Stimulated activated CD8-positive, alpha-beta memory T cell treated with anti-CD3 and anti-CD28 coated beads, Interleukin-15, amount 100 ng/mL, for 4 hours (primary cell): ENCODE measurements around the gene DENND4B.

Source experiments
- DNase-seq, 2 donors: peaks; one replicate each; pipeline ENCODE4 v3.0.0-alpha.2; 2020; ENCODE audit warnings: low read depth in 2 of 2

Gene DENND4B

DNA sequence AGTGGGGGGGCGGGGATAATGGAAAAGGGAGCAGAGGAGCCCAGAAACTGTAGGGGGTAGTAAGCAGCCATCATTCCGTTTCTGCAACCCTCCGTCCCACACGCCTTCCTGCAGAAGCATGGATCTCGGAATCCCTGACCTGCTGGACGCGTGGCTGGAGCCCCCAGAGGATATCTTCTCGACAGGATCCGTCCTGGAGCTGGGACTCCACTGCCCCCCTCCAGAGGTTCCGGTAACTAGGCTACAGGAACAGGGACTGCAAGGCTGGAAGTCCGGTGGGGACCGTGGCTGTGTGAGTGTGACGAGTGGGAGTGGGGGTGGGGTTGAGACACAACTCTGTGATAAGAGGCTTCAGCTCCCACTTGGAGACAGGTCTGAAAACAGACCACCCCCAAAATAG lies 21.9 kb upstream of the DENND4B start:
- no peak for DNase-seq

DNA sequence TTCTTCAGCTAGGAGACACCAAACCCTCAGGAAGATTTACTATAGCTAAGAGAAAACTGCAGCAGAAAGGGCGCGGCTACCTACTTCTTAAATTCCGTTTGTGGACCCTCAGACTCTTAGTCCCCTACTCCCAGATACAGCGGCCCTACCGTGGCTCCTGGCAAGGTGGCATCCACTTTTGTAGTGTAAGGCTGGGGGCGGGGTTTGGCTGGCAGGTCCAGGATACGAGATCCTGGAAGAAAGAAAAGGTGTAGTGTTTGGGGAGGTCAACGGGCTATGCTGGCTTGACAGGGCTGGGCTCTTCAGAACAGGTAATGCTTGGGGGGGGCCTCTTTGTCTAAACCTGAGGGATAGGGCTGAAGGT lies 21.5 kb upstream of the DENND4B start:
- DNase-seq = no peak

DNA sequence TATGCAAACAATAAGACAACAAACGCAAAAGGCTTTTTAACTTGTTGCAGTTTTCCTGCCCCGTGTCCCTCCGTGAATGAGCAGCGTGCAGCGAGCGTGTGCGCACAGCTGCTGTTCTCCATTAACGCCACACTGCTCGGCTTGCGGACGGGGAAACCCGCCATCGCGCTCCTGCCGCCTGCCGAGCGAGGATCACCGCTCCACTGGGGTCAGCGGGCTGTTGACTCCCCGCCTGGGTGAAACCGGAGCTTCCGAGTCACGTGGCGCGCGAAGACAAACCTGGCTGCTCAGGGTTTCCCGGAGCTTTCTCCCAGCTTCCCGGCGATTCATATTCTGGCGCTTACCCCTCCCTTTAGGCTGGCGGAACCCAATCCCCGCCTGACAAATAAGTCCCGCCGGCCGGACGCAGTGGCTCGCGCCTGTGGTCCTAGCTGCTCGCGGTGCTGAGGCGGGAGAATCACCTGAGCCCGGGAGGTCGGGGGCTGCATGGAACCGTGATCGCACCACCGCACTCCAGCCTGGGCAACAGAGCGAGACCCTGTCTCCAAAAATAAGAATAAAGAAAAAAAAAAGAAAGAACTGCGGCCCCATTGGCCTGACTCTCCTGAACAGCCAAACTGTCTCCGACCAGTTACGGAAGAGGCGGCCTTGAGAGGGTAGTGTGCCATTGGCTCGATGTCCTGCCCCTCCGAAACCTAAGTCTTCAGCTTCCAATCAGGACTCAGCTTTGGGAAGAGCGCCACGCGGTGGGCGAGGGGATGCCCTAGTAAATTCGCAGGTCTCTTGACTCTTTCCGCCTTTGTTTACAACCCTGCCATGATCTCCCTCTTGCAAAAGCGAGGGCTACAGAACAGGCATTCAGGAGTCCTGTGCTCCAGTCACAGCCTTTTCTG lies 20.8 kb upstream of the DENND4B start, which contains the start of gene CREB3L4:
TSS of gene CREB3L4 (plus strand) at position 796 of the 893 bp plus-strand sequence. CDS start 624 bp downstream, outside the sequence.
- DNase-seq = peak in 1 of 2 donors; percentile 55

DNA sequence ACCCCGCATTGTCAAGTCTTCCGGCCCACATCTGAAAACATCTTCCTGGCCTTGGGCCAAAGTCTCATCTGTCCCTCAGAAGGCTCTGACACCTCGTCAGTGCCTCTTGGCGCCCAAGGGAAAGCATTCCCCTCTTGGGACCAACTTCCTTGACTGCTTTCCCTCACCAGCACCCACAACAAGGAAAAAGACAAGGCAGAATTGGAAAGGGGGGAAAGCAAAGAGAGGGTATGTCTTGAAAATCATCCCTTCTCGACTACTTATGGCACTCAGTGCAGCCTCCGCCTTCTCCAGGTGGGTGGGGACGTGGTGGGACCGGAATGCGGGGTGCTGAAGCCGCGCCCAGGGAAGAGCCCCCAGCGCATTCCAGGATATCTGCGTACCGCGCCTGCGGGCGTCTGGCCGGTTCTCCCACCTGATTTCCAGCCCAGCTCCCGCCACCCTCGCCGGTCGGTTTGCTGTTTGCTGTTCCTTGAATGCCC lies 17.4 kb upstream of the DENND4B start:
- DNase-seq = no peak

DNA sequence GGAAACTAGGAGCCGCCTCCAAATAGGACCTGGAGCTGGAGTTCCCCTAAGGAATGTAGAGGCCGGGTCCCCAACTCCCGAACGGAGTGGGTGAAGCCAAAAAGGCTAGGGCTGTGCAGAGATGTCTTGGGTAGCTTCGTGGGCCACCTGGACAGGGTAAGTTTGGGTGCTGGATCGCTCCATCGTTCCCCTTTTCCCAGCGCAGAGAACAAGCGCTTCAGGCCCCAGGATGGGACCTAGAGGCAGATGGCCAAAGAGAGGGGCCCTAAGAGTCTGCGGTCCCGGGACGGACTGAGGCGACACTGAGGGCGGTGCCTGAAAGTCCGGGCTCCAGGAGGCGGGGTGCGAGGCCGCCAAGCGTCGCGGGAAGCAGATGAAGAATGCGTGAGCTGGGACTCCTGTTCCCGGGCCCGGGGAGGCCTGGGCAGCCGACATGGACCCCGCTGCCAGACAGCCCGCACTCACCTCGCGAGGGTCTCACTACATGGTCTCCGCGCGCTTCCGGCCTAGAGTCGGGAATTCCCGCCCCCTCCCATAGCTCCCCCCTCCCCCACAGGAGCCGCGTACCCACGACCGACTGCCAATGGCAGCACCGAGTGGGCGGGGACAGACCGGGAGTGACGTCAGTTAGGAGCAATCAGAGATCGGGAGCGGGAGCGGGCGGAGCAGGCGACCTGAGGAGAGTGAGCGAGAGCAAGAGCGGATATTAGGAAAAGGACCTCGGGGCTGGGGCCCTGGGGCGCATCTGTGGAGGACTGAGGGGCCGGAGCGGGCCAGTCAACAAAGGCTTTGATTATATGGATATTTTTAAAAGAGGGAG lies 16.7 kb upstream of the DENND4B start, which contains the start of gene SLC39A1:
TSS of gene SLC39A1 (minus strand) at position 508 of the 820 bp plus-strand sequence. CDS start 822 bp downstream, outside the sequence.
- DNase-seq = peak; percentile 82 to 88

DNA sequence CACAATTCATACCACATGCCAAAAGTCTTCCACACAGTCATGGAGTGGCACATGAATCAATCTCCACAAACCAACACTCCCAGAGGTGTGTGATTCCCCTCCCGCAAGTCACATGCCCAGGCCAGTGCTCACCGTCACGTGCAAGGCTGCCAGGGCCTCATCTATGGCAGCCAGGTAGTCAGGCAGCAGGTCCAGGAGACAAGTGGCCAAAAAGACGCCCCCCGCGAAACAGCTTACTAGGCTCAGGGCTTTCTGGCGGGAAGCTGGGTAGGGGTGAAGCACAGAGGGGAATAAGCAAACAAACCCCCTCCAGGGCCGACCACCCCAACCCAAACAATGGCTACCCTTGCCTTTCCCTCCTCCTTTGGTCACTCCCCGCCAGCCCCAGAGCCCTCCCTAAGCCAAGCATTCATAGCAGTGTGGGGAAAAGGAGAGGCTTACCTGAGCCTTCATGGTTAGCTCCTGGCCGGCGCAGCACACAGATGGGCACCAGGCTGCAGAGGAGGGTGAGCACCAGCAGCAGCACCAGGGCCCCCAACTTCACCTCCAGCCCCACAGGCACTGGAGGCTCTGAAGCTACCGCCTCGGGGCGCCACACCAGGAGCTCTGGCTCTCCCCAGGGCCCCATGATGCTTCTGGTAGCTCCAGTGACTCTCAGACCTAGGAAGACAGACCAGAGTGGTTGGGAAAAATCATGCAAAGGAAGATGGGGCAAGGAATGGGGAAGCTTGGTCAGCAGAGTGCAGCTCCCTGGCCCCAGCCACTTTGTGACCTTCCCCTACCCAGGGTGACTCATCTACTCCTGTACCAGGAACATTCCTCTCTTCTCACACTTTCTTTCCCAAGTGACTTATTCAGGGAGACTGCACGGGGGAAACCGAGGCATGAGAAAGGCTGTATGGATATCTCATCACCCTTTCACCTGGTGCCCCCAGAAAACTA lies 15.8 kb upstream of the DENND4B start:
- DNase-seq = no peak

DNA sequence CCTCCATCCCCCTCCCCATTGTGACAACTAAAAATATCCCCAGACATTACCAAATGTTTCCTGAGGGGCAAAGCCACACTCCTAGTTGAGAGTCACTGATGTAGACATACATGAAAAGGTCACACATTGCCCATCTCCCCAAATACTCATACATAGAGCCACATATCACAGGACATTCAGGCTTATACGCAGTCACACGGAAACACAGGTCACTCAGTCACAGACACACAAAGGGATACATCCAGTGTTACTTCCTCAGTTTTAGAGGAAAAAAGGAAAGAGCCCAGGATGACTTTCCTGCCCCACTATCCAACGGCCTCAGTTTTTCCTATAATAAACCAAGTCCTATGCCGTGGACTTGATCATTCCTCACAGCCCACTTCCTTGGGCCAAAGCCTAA lies 14.9 kb upstream of the DENND4B start:
- no peak for DNase-seq

DNA sequence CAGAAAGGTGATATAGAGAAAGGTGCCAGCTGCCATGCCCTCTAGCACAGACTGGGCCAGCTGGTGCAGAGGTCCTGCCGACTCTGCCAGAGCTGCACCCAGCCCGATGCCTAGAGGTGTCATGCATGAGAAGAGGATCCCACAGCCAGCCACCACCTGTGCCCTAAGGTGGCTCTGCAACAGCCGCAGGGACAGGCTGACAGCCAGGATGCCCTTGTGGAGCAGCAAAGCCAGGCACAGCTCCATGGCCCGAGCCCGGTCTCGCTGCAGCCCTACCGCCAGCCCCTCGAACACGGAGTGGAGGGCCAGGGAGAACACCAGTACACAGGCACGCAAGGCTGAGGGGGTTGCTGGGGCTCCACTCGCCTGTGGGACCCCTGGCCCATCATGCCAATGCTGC lies 13.7 kb upstream of the DENND4B start:
- no peak for DNase-seq

DNA sequence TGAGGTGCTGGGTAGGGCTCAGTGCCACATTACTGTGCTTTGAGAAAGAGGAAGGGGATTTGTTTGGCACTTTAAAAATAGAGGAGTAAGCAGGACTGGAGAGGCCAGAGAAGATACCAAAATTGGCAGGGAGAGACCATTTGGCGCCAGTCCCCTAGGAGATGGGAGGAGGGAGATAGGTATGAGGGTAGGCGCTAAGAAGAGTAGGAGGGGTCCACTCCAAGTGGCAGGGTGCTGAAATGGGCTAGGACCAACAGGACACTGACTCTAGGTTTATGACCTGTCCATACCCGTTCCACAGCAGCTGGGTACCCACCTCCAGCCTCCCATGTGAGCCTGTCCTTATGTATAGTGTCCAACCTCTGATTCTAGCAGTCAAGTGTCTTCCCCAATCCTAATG lies 12.9 kb upstream of the DENND4B start:
- DNase-seq = no peak

DNA sequence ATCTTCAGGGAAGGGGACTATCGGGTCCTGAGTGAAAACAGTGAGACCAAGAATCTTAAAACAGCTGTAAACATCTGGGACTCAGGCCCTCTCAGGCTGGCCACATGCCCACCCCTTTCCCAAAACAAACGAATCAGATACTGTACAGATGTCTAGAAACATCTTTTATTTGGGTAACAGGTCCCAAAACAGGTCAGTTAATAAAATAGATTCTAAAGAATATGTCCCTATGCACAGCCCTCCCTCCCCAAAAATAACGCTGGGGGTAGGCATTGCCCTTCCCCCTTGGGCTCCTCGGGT lies 12.4 kb upstream of the DENND4B start:
- DNase-seq = no peak

DNA sequence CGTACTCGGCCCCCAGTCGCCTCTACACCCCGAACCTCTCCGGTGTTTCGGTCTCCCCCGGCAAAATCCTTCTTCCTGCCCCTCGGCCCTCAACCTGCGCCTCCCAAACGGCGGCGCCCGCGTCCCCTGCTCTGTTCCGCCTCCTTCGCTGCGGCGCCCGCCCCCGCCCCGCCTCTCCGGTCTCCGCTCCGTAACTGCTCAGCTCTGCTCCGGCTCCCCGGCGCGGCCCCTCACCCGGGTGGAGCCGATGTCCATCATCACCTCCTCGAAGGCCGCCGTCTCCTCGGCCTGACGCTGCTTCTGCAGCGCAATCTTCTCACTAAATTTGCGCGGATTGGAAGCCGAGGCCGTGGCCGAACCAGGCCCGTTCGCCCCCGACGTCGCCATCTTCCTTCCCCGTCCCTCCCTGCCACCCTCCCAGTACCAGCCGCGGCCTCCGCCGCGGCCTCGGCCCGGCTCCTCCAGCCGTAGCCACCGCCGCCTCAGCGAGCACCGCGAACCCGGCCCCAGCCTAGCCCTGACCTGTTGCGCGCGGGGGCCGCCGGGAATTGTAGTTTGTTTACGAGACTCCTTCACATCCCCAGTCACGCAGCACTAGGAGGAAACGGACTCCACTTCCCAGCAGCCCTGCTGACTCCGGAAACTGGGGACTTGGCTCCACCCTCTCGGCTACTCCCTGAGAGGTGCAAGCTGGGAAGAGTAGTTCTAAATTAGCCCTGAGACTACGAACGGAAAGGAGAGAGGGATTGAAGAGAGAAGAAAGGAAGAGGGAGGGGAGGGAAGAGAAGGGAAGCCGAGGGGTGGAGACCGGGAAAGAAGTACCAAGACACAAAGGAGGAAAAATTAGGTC lies 11.8 kb upstream of the DENND4B start, which contains the start of gene CRTC2:
TSS of gene CRTC2 (minus strand) at position 502 of the 850 bp plus-strand sequence. CDS start at position 387, 115 bp downstream.
- peak; percentile 89 to 97 for DNase-seq

DNA sequence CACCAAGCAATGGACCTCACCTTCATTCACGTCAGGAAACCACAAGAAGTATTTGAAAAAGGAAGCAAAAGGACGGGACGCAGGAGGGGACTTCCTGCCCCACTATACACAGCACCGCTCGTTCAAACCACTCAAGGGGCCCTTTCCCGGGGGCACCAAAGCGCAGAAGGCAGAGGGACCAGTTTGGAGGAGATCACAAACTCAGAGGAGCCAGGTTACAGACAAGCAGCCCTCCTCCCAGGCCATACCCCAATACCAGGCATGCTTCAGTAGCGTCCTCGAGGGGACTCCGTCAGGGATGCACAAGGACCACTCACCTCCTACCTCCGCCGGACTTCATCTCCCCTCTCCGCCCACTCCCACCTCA lies 11.2 kb upstream of the DENND4B start:
- no peak for DNase-seq

DNA sequence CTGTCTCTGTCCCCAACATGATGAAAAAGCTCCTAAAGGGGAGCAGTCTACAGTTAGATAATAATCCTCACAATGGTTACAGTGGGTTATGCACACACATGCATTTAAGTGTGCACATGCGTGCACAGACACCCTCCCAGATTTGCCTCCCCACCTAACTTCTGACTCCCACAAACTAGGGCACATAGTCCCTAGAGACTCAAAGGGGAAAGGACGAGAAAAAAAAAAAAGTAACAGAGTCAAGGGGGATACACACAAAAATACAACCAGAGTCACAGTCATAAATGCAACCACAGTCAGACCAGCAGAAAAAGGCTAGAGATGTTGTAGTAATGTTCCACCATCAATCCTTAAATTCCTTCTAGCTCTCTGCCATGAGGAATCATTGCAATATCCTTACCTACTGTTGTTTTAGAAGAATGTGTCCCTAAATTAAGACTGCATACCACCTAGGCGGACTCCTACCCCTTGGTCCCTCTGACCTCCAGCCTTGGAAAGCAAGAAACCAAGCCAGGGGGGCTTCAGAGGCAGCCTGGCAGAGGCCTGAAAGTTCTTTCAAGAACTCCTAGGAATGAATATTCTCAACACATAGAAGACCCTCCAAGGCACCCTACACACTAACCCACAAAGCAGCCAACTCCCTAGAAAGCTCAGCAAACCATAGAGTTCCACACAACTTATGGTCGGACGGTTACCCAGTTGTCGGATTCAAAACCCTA lies 10.6 kb upstream of the DENND4B start:
- no peak for DNase-seq

DNA sequence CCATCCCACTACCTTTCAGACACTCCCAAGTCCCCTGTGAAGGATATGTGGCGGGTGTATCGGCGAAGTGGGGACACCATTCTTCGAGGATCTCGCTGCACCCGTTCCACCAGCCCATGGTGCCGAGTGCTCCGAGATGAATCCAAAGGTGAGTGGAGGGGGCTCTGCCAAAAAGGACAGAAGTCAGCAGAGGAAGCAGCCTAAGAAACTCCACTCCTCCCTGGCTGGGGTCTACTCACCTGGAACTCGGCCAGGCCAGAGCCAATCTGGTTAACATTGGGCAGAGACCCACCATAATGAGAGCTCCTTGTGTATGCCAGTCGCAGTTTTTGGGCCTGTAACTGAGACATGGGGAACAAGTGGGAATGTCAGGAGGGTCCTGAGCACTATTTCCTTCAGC lies 8.3 kb upstream of the DENND4B start:
- no peak for DNase-seq

DNA sequence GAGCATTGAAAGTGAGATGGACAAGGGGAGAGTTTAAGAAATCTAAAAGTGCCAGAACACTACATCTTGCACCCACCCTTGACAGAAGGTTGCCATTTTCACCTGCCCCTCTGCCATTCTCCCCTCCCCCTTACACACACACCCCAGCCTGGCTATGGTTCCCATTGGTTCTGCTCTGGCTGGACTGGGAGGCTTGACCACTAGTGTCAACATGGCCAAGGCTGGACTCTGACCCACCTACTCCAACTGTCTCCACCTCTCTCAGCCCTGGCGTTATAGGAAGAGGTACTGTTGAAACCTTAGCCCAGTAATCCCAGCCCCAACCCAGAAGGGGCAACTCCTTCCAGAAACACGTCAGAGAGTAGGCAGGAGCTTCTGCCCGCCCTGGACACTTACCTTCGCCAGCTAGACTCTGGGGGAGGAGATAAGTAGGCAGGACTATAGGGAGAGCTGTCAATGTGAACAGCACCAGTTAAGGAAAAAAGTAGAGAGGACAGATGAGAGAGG lies 7.4 kb upstream of the DENND4B start:
- no peak for DNase-seq

DNA sequence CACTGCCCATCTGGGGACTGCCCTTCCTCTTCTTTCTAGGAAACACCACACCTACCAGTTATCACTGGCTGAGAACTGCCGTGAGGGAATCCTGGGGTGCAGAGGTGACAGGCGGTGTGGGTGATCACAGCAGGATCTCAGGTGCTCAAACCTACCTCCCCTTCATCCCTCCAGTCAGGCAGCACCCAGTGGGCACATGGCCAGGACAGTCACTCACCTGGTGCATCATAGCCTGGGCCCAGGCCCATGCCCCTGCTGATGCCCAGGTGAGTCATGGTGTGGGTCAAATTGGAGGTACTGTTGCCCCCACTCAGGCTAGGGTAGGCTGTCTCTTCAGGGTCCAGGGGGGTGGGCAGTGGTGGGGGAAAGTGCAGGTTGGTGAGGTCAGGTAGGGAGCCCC lies 5.3 kb upstream of the DENND4B start:
- no peak for DNase-seq

DNA sequence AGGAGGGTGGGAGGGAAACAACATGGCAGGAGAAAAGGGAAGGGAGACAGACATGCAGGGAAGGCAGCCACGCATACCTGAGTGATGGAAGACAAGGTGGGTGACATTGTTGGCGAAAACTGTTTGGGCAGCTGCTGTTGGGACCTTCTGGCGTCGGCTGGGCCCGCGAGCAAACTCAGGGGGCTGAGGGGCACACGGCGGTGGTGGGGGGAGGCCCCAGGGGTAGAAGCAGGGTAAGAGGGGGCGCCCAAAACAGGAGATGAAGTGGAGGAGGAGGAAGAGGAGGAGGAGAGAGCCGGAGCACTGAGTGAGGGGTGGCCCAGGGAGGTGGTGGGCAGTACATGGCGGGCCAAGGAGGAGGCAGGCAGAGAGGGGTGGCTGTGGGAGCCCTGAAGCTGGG lies 4.7 kb upstream of the DENND4B start:
- DNase-seq = no peak

DNA sequence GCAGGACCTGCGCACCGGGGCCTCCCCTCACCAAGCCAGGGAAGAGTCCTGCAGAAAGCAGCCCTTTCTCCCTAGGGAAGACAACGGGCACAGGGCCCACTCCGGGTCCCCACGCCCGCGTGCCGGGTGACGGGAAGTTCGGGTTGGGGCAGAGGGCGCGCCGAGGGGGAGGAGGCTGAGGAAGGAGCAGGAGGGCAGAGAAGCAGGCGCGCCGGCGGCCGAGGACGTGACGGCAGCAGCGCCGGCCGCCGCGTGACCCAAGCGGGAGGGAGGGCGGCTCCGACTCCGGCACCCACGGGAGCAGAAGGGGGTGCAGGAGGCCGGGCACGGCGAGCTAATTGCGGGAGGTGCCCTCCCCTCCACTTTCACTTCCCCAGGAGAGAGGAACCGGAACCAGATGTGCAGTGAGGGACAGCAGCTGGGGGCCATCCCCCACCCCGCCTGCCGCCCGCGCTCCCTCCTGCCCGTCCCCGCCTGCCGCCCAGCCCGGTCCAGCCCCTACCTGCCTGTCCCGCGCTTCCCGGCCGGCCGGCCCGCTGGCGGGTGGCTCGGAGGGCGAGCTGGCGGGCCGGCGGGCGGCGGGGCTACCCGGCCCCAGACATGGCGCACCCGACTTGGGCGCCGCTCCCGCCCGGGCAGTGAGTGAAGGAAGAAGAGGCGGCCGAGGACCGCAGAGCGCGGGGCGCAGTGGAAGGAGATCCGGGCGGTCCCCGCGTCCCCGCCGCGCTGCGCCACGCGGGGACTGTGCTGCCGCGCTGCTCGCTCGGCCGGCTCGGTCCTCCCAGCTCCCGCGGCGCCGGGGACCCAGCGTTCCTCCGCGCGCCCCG lies 510 bp downstream of the DENND4B start:
- DNase-seq = peak; percentile 45 to 57
